ENCODE data around the gene EMC6.

- TF ChIP-seq CTCF (IDR thresholded peaks at IDR 0.05; ENCODE audit: poor library complexity): no peak
- no peak for TF ChIP-seq EZH2 (IDR thresholded peaks at IDR 0.05; ENCODE audit: borderline replicate concordance)
Observed at GRCh38 chr17:3679531-3680126, 11.0 kb downstream of the EMC6 start.

Measured in hepatocyte (in vitro differentiated cells).